Peyer's patch (tissue), 4 donors: ENCODE results near the gene TBX5.

ENCODE experiments used
- POLR2A ChIP-seq, 2 donors: fragments of 450-650 bp; IDR thresholded peaks; one replicate each; pipeline ENCODE4 v1.5.1; 2017; ENCODE audit warnings: antibody characterized with exemption in 2 of 2, mild to moderate bottlenecking in 2 of 2, moderate library complexity in 2 of 2
- TF ChIP-seq, protein P1 (sequence below), 6 experiments: fragments of 450-650 bp in 4 of 6; fragments of 200-600 bp in 2 of 6; sonication (generic) in 1 of 6; IDR thresholded peaks; one replicate each; pipeline ENCODE4 v1.5.1; 2017 to 2019; ENCODE audit warnings: antibody characterized with exemption in 6 of 6, mild to moderate bottlenecking in 3 of 6, moderate library complexity in 1 of 6

DNA sequence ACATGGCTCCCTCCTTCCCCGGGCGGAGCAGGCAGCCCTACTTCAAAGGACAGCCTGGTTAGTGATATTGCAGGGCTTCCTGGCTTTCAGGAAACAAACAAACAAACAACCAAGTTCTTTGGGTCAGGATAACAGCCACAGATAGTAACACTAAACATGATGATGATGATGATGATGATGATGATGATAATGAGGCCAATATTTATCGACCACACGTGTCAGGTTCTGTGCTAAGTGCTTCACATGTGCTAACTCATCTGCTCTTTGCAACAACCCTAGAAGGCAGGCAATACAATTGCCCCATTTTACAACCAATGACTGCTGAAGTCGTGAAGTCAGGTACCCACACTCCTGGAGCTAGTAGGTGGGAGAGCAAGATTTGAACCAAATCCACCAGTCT, 44.1 kb upstream of the TBX5 start:
- TF ChIP-seq, protein P1, sequence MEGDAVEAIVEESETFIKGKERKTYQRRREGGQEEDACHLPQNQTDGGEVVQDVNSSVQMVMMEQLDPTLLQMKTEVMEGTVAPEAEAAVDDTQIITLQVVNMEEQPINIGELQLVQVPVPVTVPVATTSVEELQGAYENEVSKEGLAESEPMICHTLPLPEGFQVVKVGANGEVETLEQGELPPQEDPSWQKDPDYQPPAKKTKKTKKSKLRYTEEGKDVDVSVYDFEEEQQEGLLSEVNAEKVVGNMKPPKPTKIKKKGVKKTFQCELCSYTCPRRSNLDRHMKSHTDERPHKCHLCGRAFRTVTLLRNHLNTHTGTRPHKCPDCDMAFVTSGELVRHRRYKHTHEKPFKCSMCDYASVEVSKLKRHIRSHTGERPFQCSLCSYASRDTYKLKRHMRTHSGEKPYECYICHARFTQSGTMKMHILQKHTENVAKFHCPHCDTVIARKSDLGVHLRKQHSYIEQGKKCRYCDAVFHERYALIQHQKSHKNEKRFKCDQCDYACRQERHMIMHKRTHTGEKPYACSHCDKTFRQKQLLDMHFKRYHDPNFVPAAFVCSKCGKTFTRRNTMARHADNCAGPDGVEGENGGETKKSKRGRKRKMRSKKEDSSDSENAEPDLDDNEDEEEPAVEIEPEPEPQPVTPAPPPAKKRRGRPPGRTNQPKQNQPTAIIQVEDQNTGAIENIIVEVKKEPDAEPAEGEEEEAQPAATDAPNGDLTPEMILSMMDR (IDR thresholded peaks at IDR 0.05) = no peak
- TF ChIP-seq POLR2A (IDR thresholded peaks at IDR 0.05) = no peak
